Tibial nerve (tissue), 4 donors: ENCODE results near the gene LGI4. TPM values are rescaled to one million over a fixed set of nuclear protein-coding genes. Genes with fewer than 3 reads are reported as not detected.
"Not testable (repeated sequence)": the region's sequence is repeated elsewhere in the genome, so short reads cannot be mapped to it uniquely, and the experiment has no call there.

Experiments
- DNase-seq, 2 donors: peaks; one replicate each; pipeline ENCODE4 v3.0.0-alpha.2; 2019; ENCODE audit warnings: low spot score in 2 of 2
- H3K27ac ChIP-seq, 4 donors: fragments of 200-600 bp; sonication (generic) in 3 of 4; one replicate each; pipeline ENCODE4 v1.5.1; 2017 to 2019; ENCODE audit warnings: mild to moderate bottlenecking in 1 of 4
- H3K27me3 ChIP-seq, 2 donors: fragments of 200-600 bp; sonication (generic) in 1 of 2; one replicate each; pipeline versions ENCODE4 v1.5.1 to v1.6.0; 2017 to 2019
- H3K36me3 ChIP-seq, 3 donors: fragments of 200-600 bp; sonication (generic); one replicate each; pipeline ENCODE4 v1.5.1; 2018 to 2019
- H3K4me1 ChIP-seq, 4 donors: fragments of 200-600 bp; sonication (generic) in 3 of 4; one replicate each; pipeline ENCODE4 v1.5.1; 2017 to 2019
- H3K4me3 ChIP-seq, 4 donors: fragments of 200-600 bp; sonication (generic) in 3 of 4; one replicate each; pipeline ENCODE4 v1.5.1; 2017 to 2019; ENCODE audit warnings: mild to moderate bottlenecking in 1 of 4, moderate library complexity in 1 of 4
- H3K9me3 ChIP-seq, 4 donors: fragments of 200-600 bp; sonication (generic) in 3 of 4; one replicate each; pipeline ENCODE4 v1.5.1; 2017 to 2019
- CTCF ChIP-seq, 5 experiments: fragments of 200-600 bp in 3 of 5; fragments of 450-650 bp in 2 of 5; sonication (generic) in 3 of 5; IDR thresholded peaks; one replicate each; pipeline ENCODE4 v1.5.1; 2016 to 2019; ENCODE audit warnings: antibody characterized with exemption in 5 of 5, mild to moderate bottlenecking in 3 of 5, moderate library complexity in 2 of 5
- EP300 ChIP-seq, 2 donors: sonication (generic); formaldehyde crosslinking; IDR thresholded peaks; one replicate each; pipeline ENCODE4 v1.6.1; 2017; ENCODE audit warnings: antibody characterized with exemption in 2 of 2, mild to moderate bottlenecking in 1 of 2
- POLR2A ChIP-seq, 2 donors: fragments of 450-650 bp; IDR thresholded peaks; one replicate each; pipeline ENCODE4 v1.6.1; 2017; ENCODE audit warnings: antibody characterized with exemption in 2 of 2, mild to moderate bottlenecking in 2 of 2, moderate library complexity in 2 of 2
- WGBS, 2 donors: methylation state at CpG; one replicate each; pipeline ENCODE4 v1.1.5; 2018; 5-methylcytosine and 5-hydroxymethylcytosine counted together
- total RNA-seq, 4 donors: library from RNA; depleted of rRNA; stranded (reverse); fragments of >200 nt; gene quantifications; one replicate each; pipeline ENCODE4 v1.1.0, GENCODE V29; 2016

Gene LGI4
- total RNA-seq, 4 donors from 2014 or later, result 207 to 323 (median 302) TPM

- TF ChIP-seq EP300 (IDR thresholded peaks at IDR 0.05) (no peak), CTCF (IDR thresholded peaks at IDR 0.05) (no peak), POLR2A (IDR thresholded peaks at IDR 0.05) (no peak)
- DNase-seq, result no peak
- Histone ChIP-seq H3K27ac (peak overlapping the region; percentile 58 to 99 (median 80)), H3K4me3 (peak overlapping the region in 3 of 4 donors; percentile 41 to 62 (median 59)), H3K9me3 (no peaks in the 10 kb centered on the region), H3K4me1 (peaks cover 0 to 49% (median 21%) of the 10 kb centered on the region in 4 donors), H3K27me3 (no peaks in the 10 kb centered on the region), H3K36me3 (peaks cover 0 to 21% (median 0%) of the 10 kb centered on the region in 3 donors)
- 44 to 54% methylated on average over 17 to 27 of the region's 31 CpGs for WGBS, 2 donors
Measured at GRCh38 chr19:35130761-35131720, 3.8 kb downstream of the LGI4 start.

- H3K27me3 ChIP-seq, result not testable (repeated sequence)
- peaks cover 0 to 21% (median 0%) of the 10 kb centered on the region in 3 donors for H3K36me3 ChIP-seq
- WGBS, 2 donors, result 62 to 68% methylated on average over 14 of the region's 14 CpGs
Measured at GRCh38 chr19:35129724-35130274, 5.1 kb downstream of the LGI4 start.

GRCh38 chr19:35128398-35129057 is 6.3 kb downstream of the LGI4 start:
- Histone ChIP-seq H3K27ac (peak overlapping the region in 3 of 4 donors; percentile 52 to 99 (median 96)), H3K27me3 (no peaks in the 10 kb centered on the region), H3K9me3 (no peaks in the 10 kb centered on the region), H3K4me3 (no peak overlapping the region), H3K36me3 (peaks cover 0 to 21% (median 0%) of the 10 kb centered on the region in 3 donors), H3K4me1 (peaks cover 0 to 63% (median 34%) of the 10 kb centered on the region in 4 donors)
- WGBS, 2 donors, result 79 to 88% methylated on average over 9 of the region's 9 CpGs
- no peak for DNase-seq
- TF ChIP-seq CTCF (IDR thresholded peaks at IDR 0.05) (no peak), EP300 (IDR thresholded peaks at IDR 0.05) (peak in 1 of 2 donors; percentile 14)

More at GRCh38 chr19:35129724-35130274, 5.1 kb downstream of the LGI4 start:
- H3K27ac ChIP-seq, result peak overlapping the region in 2 of 4 donors; percentile 96 to 99
- DNase-seq, H3K4me3 ChIP-seq, H3K9me3 ChIP-seq: not testable (repeated sequence)
- H3K4me1 ChIP-seq, result peaks cover 0 to 51% (median 26%) of the 10 kb centered on the region in 4 donors

- TF ChIP-seq EP300 (IDR thresholded peaks at IDR 0.05) (peak in 1 of 2 donors; percentile 20), POLR2A (IDR thresholded peaks at IDR 0.05) (no peak)
Measured at GRCh38 chr19:35127871-35128270, 7.0 kb downstream of the LGI4 start.

GRCh38 chr19:35126624-35126959 is 8.3 kb downstream of the LGI4 start:
- H3K4me3 ChIP-seq, result peak overlapping the region; percentile 7 to 33 (median 20)
- no peak for DNase-seq

More at GRCh38 chr19:35127871-35128270, 7.0 kb downstream of the LGI4 start:
- no peaks in the 10 kb centered on the region for H3K9me3 ChIP-seq
- peaks cover 0 to 21% (median 0%) of the 10 kb centered on the region in 3 donors for H3K36me3 ChIP-seq
- H3K4me3 ChIP-seq, result no peak overlapping the region
- DNase-seq, result no peak
- no peaks in the 10 kb centered on the region for H3K27me3 ChIP-seq
- H3K27ac ChIP-seq, result peak overlapping the region in 3 of 4 donors; percentile 52 to 99 (median 96)
- H3K4me1 ChIP-seq, result peaks cover 0 to 70% (median 41%) of the 10 kb centered on the region in 4 donors
- WGBS, 2 donors, result 76 to 85% methylated on average over 7 of the region's 7 CpGs

More at GRCh38 chr19:35126624-35126959, 8.3 kb downstream of the LGI4 start:
- Histone ChIP-seq H3K36me3 (peaks cover 0 to 14% (median 0%) of the 10 kb centered on the region in 3 donors), H3K27ac (peak overlapping the region; percentile 82 to 99 (median 90)), H3K9me3 (no peaks in the 10 kb centered on the region), H3K27me3 (no peaks in the 10 kb centered on the region), H3K4me1 (peaks cover 0 to 83% (median 51%) of the 10 kb centered on the region in 4 donors)
- whole genome bisulfite sequencing, 2 donors, result 30% methylated on average over 14 of the region's 20 CpGs; no CpG with 5 or more reads in 1 of the 2 donors
- peak in 1 of 2 donors; percentile 14 for TF ChIP-seq EP300 (IDR thresholded peaks at IDR 0.05)
- TF ChIP-seq POLR2A (IDR thresholded peaks at IDR 0.05), result no peak
